Measurements from ENCODE around the gene RPS6KC1. TPM values are rescaled to one million over a fixed set of nuclear protein-coding genes. Genes with fewer than 3 reads are reported as not detected.

Gene RPS6KC1
- total RNA-seq, 1 donor: 35.1 TPM

DNA sequence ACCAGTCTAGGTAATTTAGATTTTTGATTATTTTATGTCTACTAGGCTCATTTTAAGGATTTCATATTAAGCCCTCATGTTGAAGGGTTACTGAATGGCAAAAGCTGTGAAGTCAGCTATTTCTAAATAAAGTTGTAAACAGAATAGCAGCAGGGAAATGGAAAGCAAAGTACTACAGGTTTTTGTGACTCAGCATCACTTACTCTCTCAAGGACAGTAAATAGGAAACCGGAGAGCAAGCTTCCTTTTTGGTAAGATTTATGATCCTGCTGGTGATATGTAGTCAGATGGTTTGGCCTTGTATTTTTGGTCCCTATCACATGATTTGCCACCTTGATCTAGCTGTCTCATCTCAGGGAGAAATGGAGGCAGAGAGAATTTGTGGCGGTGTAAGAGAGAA lies 226.0 kb downstream of the RPS6KC1 start:
- H2AFZ ChIP-seq (ENCODE audit: low read length): no peak overlapping the region
- DNase-seq (ENCODE audit: insufficient read length, low spot score, missing footprints): no peak

GRCh38 chr1:213279410-213279809 lies 228.4 kb downstream of the RPS6KC1 start:
- DNase-seq (ENCODE audit: insufficient read length, low spot score, missing footprints): no peak
- H3K36me3 ChIP-seq (ENCODE audit: insufficient read depth, low read length): no peaks in the 10 kb centered on the region
- H3K9me3 ChIP-seq (ENCODE audit: low read depth, low read length): no peaks in the 10 kb centered on the region
- peaks cover 2% of the 10 kb centered on the region for H3K4me1 ChIP-seq (ENCODE audit: insufficient read depth, low read length)
- no peaks in the 10 kb centered on the region for H3K79me2 ChIP-seq (ENCODE audit: insufficient read depth, low read length)
- H3K4me3 ChIP-seq (ENCODE audit: insufficient read depth, low read length): no peak overlapping the region
- H3K4me2 ChIP-seq (ENCODE audit: insufficient read depth, low read length): no peak overlapping the region
- no peak overlapping the region for H3K27ac ChIP-seq (ENCODE audit: low read depth, low read length)
- TF ChIP-seq, protein P1, sequence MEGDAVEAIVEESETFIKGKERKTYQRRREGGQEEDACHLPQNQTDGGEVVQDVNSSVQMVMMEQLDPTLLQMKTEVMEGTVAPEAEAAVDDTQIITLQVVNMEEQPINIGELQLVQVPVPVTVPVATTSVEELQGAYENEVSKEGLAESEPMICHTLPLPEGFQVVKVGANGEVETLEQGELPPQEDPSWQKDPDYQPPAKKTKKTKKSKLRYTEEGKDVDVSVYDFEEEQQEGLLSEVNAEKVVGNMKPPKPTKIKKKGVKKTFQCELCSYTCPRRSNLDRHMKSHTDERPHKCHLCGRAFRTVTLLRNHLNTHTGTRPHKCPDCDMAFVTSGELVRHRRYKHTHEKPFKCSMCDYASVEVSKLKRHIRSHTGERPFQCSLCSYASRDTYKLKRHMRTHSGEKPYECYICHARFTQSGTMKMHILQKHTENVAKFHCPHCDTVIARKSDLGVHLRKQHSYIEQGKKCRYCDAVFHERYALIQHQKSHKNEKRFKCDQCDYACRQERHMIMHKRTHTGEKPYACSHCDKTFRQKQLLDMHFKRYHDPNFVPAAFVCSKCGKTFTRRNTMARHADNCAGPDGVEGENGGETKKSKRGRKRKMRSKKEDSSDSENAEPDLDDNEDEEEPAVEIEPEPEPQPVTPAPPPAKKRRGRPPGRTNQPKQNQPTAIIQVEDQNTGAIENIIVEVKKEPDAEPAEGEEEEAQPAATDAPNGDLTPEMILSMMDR (IDR thresholded peaks at IDR 0.05; ENCODE audit: extremely low read depth, low read depth, low read length): no peak
- H4K20me1 ChIP-seq (ENCODE audit: insufficient read depth, low read length): no peaks in the 10 kb centered on the region
- no peak overlapping the region for H2AFZ ChIP-seq (ENCODE audit: low read length)
- no peaks in the 10 kb centered on the region for H3K27me3 ChIP-seq (ENCODE audit: insufficient read depth, low read length)

More for the DNA sequence above, 226.0 kb downstream of the RPS6KC1 start:
- TF ChIP-seq, protein P1 (IDR thresholded peaks at IDR 0.05; ENCODE audit: extremely low read depth, low read depth, low read length): no peak
- H3K4me1 ChIP-seq (ENCODE audit: insufficient read depth, low read length): no peaks in the 10 kb centered on the region
- no peak overlapping the region for H3K4me2 ChIP-seq (ENCODE audit: insufficient read depth, low read length)
- H3K27me3 ChIP-seq (ENCODE audit: insufficient read depth, low read length): no peaks in the 10 kb centered on the region
- no peaks in the 10 kb centered on the region for H4K20me1 ChIP-seq (ENCODE audit: insufficient read depth, low read length)
- H3K9me3 ChIP-seq (ENCODE audit: low read depth, low read length): no peaks in the 10 kb centered on the region
- no peak overlapping the region for H3K27ac ChIP-seq (ENCODE audit: low read depth, low read length)
- H3K4me3 ChIP-seq (ENCODE audit: insufficient read depth, low read length): no peak overlapping the region
- no peaks in the 10 kb centered on the region for H3K79me2 ChIP-seq (ENCODE audit: insufficient read depth, low read length)
- H3K36me3 ChIP-seq (ENCODE audit: insufficient read depth, low read length): peaks cover 11% of the 10 kb centered on the region

GRCh38 chr1:213281640-213282301 lies 230.7 kb downstream of the RPS6KC1 start:
- Histone ChIP-seq H3K27ac (ENCODE audit: low read depth, low read length) (no peak overlapping the region), H3K4me1 (ENCODE audit: insufficient read depth, low read length) (peaks cover 3% of the 10 kb centered on the region), H3K79me2 (ENCODE audit: insufficient read depth, low read length) (no peaks in the 10 kb centered on the region), H3K27me3 (ENCODE audit: insufficient read depth, low read length) (no peaks in the 10 kb centered on the region), H3K4me3 (ENCODE audit: insufficient read depth, low read length) (no peak overlapping the region), H3K4me2 (ENCODE audit: insufficient read depth, low read length) (no peak overlapping the region), H3K9me3 (ENCODE audit: low read depth, low read length) (no peaks in the 10 kb centered on the region), H3K36me3 (ENCODE audit: insufficient read depth, low read length) (no peaks in the 10 kb centered on the region), H2AFZ (ENCODE audit: low read length) (no peak overlapping the region), H4K20me1 (ENCODE audit: insufficient read depth, low read length) (no peaks in the 10 kb centered on the region)
- TF ChIP-seq, protein P1 (IDR thresholded peaks at IDR 0.05; ENCODE audit: extremely low read depth, low read depth, low read length): no peak
- no peak for DNase-seq (ENCODE audit: insufficient read length, low spot score, missing footprints)

- H3K27ac ChIP-seq (ENCODE audit: low read depth, low read length): no peak overlapping the region
- TF ChIP-seq, protein P1 (IDR thresholded peaks at IDR 0.05; ENCODE audit: extremely low read depth, low read depth, low read length): no peak
- H3K9me3 ChIP-seq (ENCODE audit: low read depth, low read length): no peaks in the 10 kb centered on the region
- DNase-seq (ENCODE audit: insufficient read length, low spot score, missing footprints): peak; percentile 67
- no peaks in the 10 kb centered on the region for H3K36me3 ChIP-seq (ENCODE audit: insufficient read depth, low read length)
- no peaks in the 10 kb centered on the region for H4K20me1 ChIP-seq (ENCODE audit: insufficient read depth, low read length)
- H3K4me3 ChIP-seq (ENCODE audit: insufficient read depth, low read length): no peak overlapping the region
- H3K4me1 ChIP-seq (ENCODE audit: insufficient read depth, low read length): peaks cover 3% of the 10 kb centered on the region
- no peak overlapping the region for H2AFZ ChIP-seq (ENCODE audit: low read length)
- H3K4me2 ChIP-seq (ENCODE audit: insufficient read depth, low read length): no peak overlapping the region
- H3K27me3 ChIP-seq (ENCODE audit: insufficient read depth, low read length): no peaks in the 10 kb centered on the region
- no peaks in the 10 kb centered on the region for H3K79me2 ChIP-seq (ENCODE audit: insufficient read depth, low read length)
These were observed 233.6 kb downstream of the RPS6KC1 start for GRCh38 chr1:213284626-213285025.

Data from osteoblast (primary cell).